ENCODE measurements around the gene PSMD7.

PSMD7 gene

DNA sequence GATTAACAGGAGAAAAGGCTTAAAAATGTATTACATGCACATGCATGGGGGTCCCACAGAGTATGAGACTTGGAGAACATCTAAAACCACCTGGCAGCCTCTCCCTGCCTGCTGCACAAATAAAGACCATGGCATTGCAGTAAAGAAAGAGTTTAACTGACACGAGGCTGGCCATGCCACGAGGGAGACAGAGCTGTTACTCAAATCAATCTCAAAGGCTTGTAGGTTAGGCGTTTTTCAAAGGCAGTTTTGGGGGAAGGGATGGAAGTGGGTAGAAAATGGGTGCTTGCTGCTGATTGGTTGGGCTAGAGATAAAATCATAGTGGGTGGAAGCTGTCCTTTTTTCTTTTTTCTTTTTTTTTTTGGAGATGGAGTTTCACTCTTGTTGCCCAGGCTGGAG is 17.3 kb upstream of the PSMD7 start:
- ChIA-PET CTCF (interaction anchor here (1.1 kb wide), 1 partner anchor 12 kb away, joined by 3 read pairs; no protein-coding TSS in a partner anchor), POLR2A (no interaction called here)
- no peak overlapping the region for H3K4me3 ChIP-seq (ENCODE audit: control insufficient read depth in 1 of 7, extremely low read depth in 1 of 7, insufficient read depth in 4 of 7, low read depth in 2 of 7, low read length in 6 of 7)
- H3K27me3 ChIP-seq (replicated peaks in 2 of 5; ENCODE audit: control insufficient read depth in 4 of 5, insufficient read depth in 5 of 5, low read length in 4 of 5): peaks cover 0 to 1% (median 0%) of the 10 kb centered on the region in 5 experiments
- no peak overlapping the region for H3K27ac ChIP-seq (ENCODE audit: insufficient read depth in 1 of 2, low read depth in 1 of 2, low read length in 2 of 2, poor library complexity in 1 of 2, severe bottlenecking in 2 of 2)
- H3K36me3 ChIP-seq (ENCODE audit: control insufficient read depth in 4 of 4, insufficient read depth in 4 of 4, low read length in 3 of 4): no peaks in the 10 kb centered on the region
- no peak for DNase-seq
- WGBS (ENCODE audit: insufficient coverage): 100% methylated on average over 2 of the region's 3 CpGs
- peaks cover 2 to 8% (median 4%) of the 10 kb centered on the region in 5 experiments for H3K9me3 ChIP-seq (ENCODE audit: control extremely low read depth in 1 of 5, control insufficient read depth in 4 of 5, insufficient read depth in 2 of 5, low read depth in 1 of 5, low read length in 4 of 5)
- peaks cover 0 to 7% (median 6%) of the 10 kb centered on the region in 4 experiments for H3K4me1 ChIP-seq (ENCODE audit: control extremely low read depth in 1 of 4, control insufficient read depth in 4 of 4, insufficient read depth in 4 of 4, low read length in 3 of 4)

DNA sequence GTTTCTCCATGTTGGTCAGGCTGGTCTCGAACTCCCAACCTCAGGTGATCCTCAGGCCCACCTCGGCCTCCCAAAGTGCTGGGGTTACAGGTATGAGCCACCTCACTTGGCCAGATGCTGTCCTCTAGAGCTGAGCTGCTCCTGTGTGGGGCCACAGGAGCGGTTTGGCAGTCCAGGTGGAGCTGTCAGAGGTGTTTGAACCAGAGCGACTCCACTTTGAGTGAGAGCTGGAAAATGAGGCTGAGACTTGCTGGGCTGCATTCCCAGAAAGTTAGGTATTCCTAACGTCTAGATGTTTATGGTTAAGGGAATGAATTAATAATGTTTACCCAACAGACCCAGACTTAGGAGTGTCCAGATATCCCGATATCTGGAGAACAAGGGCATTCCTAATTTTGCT is 16.8 kb upstream of the PSMD7 start:
- Histone ChIP-seq H3K27me3 (replicated peaks in 2 of 5; ENCODE audit: control insufficient read depth in 4 of 5, insufficient read depth in 5 of 5, low read length in 4 of 5) (peaks cover 0 to 1% (median 0%) of the 10 kb centered on the region in 5 experiments), H3K36me3 (ENCODE audit: control insufficient read depth in 4 of 4, insufficient read depth in 4 of 4, low read length in 3 of 4) (no peaks in the 10 kb centered on the region), H3K4me3 (ENCODE audit: control insufficient read depth in 1 of 7, extremely low read depth in 1 of 7, insufficient read depth in 4 of 7, low read depth in 2 of 7, low read length in 6 of 7) (no peak overlapping the region), H3K4me1 (ENCODE audit: control extremely low read depth in 1 of 4, control insufficient read depth in 4 of 4, insufficient read depth in 4 of 4, low read length in 3 of 4) (peaks cover 0 to 7% (median 6%) of the 10 kb centered on the region in 4 experiments), H3K9me3 (ENCODE audit: control extremely low read depth in 1 of 5, control insufficient read depth in 4 of 5, insufficient read depth in 2 of 5, low read depth in 1 of 5, low read length in 4 of 5) (peaks cover 3 to 10% (median 4%) of the 10 kb centered on the region in 5 experiments), H3K27ac (ENCODE audit: insufficient read depth in 1 of 2, low read depth in 1 of 2, low read length in 2 of 2, poor library complexity in 1 of 2, severe bottlenecking in 2 of 2) (no peak overlapping the region)
- ChIA-PET CTCF (no interaction called here), POLR2A (no interaction called here)
- WGBS (ENCODE audit: insufficient coverage): 92% methylated on average over 5 of the region's 6 CpGs
- DNase-seq: no peak

DNA sequence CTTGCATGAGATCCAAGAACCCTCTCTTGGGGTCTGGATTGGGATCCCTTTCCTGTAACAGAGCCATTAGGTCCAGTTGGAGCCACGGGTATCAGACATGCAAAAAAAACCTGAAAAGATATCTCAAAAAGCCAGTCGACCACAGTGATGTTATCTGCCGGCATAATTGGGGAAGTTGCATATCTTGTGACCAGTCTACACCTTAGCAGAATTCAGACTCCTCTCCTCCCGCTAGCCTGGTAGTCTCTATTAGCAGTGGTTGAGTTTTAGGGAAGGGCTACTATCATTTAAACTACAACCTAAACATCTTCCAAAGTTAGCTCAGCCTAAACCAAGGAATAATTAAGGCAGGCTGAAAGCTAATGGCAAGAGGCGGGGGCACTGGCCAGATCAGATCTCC is 16.2 kb upstream of the PSMD7 start:
- Histone ChIP-seq H3K4me3 (ENCODE audit: control insufficient read depth in 1 of 7, extremely low read depth in 1 of 7, insufficient read depth in 4 of 7, low read depth in 2 of 7, low read length in 6 of 7) (no peak overlapping the region), H3K27ac (ENCODE audit: insufficient read depth in 1 of 2, low read depth in 1 of 2, low read length in 2 of 2, poor library complexity in 1 of 2, severe bottlenecking in 2 of 2) (no peak overlapping the region), H3K4me1 (ENCODE audit: control extremely low read depth in 1 of 4, control insufficient read depth in 4 of 4, insufficient read depth in 4 of 4, low read length in 3 of 4) (peaks cover 0 to 7% (median 6%) of the 10 kb centered on the region in 4 experiments), H3K36me3 (ENCODE audit: control insufficient read depth in 4 of 4, insufficient read depth in 4 of 4, low read length in 3 of 4) (no peaks in the 10 kb centered on the region), H3K27me3 (replicated peaks in 2 of 5; ENCODE audit: control insufficient read depth in 4 of 5, insufficient read depth in 5 of 5, low read length in 4 of 5) (peaks cover 0 to 1% (median 0%) of the 10 kb centered on the region in 5 experiments), H3K9me3 (ENCODE audit: control extremely low read depth in 1 of 5, control insufficient read depth in 4 of 5, insufficient read depth in 2 of 5, low read depth in 1 of 5, low read length in 4 of 5) (peaks cover 3 to 10% (median 5%) of the 10 kb centered on the region in 5 experiments)
- WGBS (ENCODE audit: insufficient coverage): 0% methylated on average over 1 of the region's 5 CpGs
- CTCF ChIA-PET: interaction anchor here (0.9 to 1.0 kb wide), 2 partner anchors 15 to 34 kb away, joined by 3 to 4 read pairs; no protein-coding TSS in a partner anchor
- peak; percentile 31 to 79 (median 51) for DNase-seq
- POLR2A ChIA-PET: no interaction called here

DNA sequence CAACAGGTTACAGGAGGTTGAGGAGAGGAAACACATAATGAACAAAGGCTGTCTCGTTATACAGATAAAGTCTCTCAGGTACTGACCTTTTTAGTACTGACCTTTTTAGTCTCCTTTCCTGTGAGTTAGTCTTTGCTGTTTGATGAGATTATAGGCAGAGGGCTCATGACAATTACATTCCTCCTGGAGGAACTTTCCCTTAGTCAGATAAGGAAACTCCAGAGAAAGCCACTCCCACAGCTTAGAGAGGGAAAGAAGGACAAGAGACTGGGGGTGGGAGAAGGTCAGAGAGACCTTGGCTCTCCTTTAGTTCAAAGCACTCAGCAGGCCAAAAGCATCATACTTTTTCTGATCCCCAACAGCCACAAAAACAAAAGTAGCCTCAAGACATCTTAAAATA is 15.3 kb upstream of the PSMD7 start:
- no peak overlapping the region for H3K27ac ChIP-seq (ENCODE audit: insufficient read depth in 1 of 2, low read depth in 1 of 2, low read length in 2 of 2, poor library complexity in 1 of 2, severe bottlenecking in 2 of 2)
- CTCF ChIA-PET: interaction anchor here (0.9 to 1.0 kb wide), 2 partner anchors 14 to 33 kb away, joined by 3 to 4 read pairs; no protein-coding TSS in a partner anchor
- peaks cover 0 to 7% (median 6%) of the 10 kb centered on the region in 4 experiments for H3K4me1 ChIP-seq (ENCODE audit: control extremely low read depth in 1 of 4, control insufficient read depth in 4 of 4, insufficient read depth in 4 of 4, low read length in 3 of 4)
- no peak for DNase-seq
- H3K36me3 ChIP-seq (ENCODE audit: control insufficient read depth in 4 of 4, insufficient read depth in 4 of 4, low read length in 3 of 4): no peaks in the 10 kb centered on the region
- H3K9me3 ChIP-seq (ENCODE audit: control extremely low read depth in 1 of 5, control insufficient read depth in 4 of 5, insufficient read depth in 2 of 5, low read depth in 1 of 5, low read length in 4 of 5): peaks cover 3 to 10% (median 5%) of the 10 kb centered on the region in 5 experiments
- POLR2A ChIA-PET: no interaction called here
- 100% methylated on average over 1 of the region's 1 CpG for WGBS (ENCODE audit: insufficient coverage)
- peaks cover 0 to 1% (median 0%) of the 10 kb centered on the region in 5 experiments for H3K27me3 ChIP-seq (replicated peaks in 2 of 5; ENCODE audit: control insufficient read depth in 4 of 5, insufficient read depth in 5 of 5, low read length in 4 of 5)
- no peak overlapping the region for H3K4me3 ChIP-seq (ENCODE audit: control insufficient read depth in 1 of 7, extremely low read depth in 1 of 7, insufficient read depth in 4 of 7, low read depth in 2 of 7, low read length in 6 of 7)

DNA sequence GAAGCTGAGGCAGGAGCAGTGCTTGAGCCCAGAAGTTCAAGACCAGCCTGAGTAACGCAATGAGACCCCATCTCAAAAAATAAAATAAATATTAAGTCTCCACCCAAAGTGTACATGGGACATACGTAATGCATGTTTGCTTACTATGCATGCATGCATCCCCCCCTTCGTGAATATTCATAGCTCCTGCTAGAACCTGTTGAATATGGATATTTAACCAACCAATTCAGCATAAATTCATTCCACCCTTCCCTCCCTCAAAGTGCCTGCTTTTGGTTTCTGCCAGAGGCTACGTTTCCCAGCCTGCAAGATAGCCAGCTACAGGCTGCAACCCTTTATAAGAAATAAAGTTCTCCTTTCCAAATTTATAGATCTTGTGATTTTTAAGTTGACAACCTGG is 12.9 kb upstream of the PSMD7 start:
- POLR2A ChIA-PET: no interaction called here
- Histone ChIP-seq H3K36me3 (ENCODE audit: control insufficient read depth in 4 of 4, insufficient read depth in 4 of 4, low read length in 3 of 4) (no peaks in the 10 kb centered on the region), H3K4me3 (ENCODE audit: control insufficient read depth in 1 of 7, extremely low read depth in 1 of 7, insufficient read depth in 4 of 7, low read depth in 2 of 7, low read length in 6 of 7) (no peak overlapping the region), H3K4me1 (ENCODE audit: control extremely low read depth in 1 of 4, control insufficient read depth in 4 of 4, insufficient read depth in 4 of 4, low read length in 3 of 4) (peaks cover 0 to 7% (median 6%) of the 10 kb centered on the region in 4 experiments), H3K9me3 (ENCODE audit: control extremely low read depth in 1 of 5, control insufficient read depth in 4 of 5, insufficient read depth in 2 of 5, low read depth in 1 of 5, low read length in 4 of 5) (peaks cover 3 to 10% (median 5%) of the 10 kb centered on the region in 5 experiments), H3K27me3 (replicated peaks in 2 of 5; ENCODE audit: control insufficient read depth in 4 of 5, insufficient read depth in 5 of 5, low read length in 4 of 5) (no peaks in the 10 kb centered on the region), H3K27ac (ENCODE audit: insufficient read depth in 1 of 2, low read depth in 1 of 2, low read length in 2 of 2, poor library complexity in 1 of 2, severe bottlenecking in 2 of 2) (no peak overlapping the region)
- DNase-seq: no peak
- 100% methylated on average over 3 of the region's 4 CpGs for WGBS (ENCODE audit: insufficient coverage)
- CTCF ChIA-PET: interaction anchor here (1.2 to 1.7 kb wide), 2 partner anchors 8 to 9 kb away, joined by 4 to 5 read pairs; no protein-coding TSS in a partner anchor

DNA sequence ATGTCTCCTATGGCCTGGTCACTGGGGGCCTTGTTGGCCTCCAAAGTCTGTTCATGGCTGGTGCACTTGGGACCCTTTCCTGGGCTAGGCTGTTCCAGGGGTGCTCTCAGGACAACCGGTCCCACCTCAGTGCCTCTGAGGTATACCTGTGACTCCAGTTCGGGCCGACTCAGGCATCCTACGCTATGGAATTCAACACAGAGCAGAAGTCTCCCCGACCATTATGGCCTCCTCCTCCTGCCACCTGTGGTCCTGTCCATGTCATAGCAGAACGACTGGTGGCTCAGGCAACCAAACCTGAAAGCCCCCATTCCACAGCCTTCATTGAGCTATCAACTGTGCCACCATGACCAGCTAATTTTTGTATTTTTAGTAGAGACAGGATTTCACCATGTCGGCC is 8.5 kb upstream of the PSMD7 start:
- Histone ChIP-seq H3K9me3 (ENCODE audit: control extremely low read depth in 1 of 5, control insufficient read depth in 4 of 5, insufficient read depth in 2 of 5, low read depth in 1 of 5, low read length in 4 of 5) (peaks cover 0 to 20% (median 7%) of the 10 kb centered on the region in 5 experiments), H3K4me1 (ENCODE audit: control extremely low read depth in 1 of 4, control insufficient read depth in 4 of 4, insufficient read depth in 4 of 4, low read length in 3 of 4) (no peaks in the 10 kb centered on the region), H3K4me3 (ENCODE audit: control insufficient read depth in 1 of 7, extremely low read depth in 1 of 7, insufficient read depth in 4 of 7, low read depth in 2 of 7, low read length in 6 of 7) (no peak overlapping the region), H3K27ac (ENCODE audit: insufficient read depth in 1 of 2, low read depth in 1 of 2, low read length in 2 of 2, poor library complexity in 1 of 2, severe bottlenecking in 2 of 2) (no peak overlapping the region), H3K36me3 (ENCODE audit: control insufficient read depth in 4 of 4, insufficient read depth in 4 of 4, low read length in 3 of 4) (no peaks in the 10 kb centered on the region), H3K27me3 (replicated peaks in 2 of 5; ENCODE audit: control insufficient read depth in 4 of 5, insufficient read depth in 5 of 5, low read length in 4 of 5) (no peaks in the 10 kb centered on the region)
- ChIA-PET POLR2A (no interaction called here), CTCF (interaction anchor here (1.5 kb wide), 1 partner anchor 11 kb away, joined by 4 read pairs; no protein-coding TSS in a partner anchor)
- DNase-seq: no peak
- WGBS (ENCODE audit: insufficient coverage): 96% methylated on average over 7 of the region's 7 CpGs

DNA sequence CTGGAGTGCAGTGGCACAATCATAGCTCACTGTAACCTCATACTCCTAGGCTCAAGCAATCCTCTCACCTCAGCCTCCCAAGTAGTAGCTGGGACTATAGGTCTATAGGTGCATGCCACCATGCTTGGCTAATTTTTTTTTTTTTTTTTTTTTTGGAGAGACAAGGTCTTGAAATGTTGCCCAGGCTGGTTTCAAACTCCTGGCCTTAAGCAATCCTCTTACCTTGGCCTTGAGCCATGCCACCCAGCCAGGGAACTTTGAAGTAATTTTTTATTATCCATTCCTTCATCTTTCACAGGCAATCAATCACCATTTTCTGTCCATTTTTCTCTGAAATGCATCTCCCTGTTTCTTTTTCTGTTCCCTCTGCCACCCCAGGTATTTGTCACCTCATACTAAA is 6.3 kb upstream of the PSMD7 start:
- H3K4me1 ChIP-seq (ENCODE audit: control extremely low read depth in 1 of 4, control insufficient read depth in 4 of 4, insufficient read depth in 4 of 4, low read length in 3 of 4): peaks cover 3 to 4% (median 4%) of the 10 kb centered on the region in 4 experiments
- no peak for DNase-seq
- H3K9me3 ChIP-seq (ENCODE audit: control extremely low read depth in 1 of 5, control insufficient read depth in 4 of 5, insufficient read depth in 2 of 5, low read depth in 1 of 5, low read length in 4 of 5): peaks cover 0 to 11% (median 3%) of the 10 kb centered on the region in 5 experiments
- no peaks in the 10 kb centered on the region for H3K36me3 ChIP-seq (ENCODE audit: control insufficient read depth in 4 of 4, insufficient read depth in 4 of 4, low read length in 3 of 4)
- no peaks in the 10 kb centered on the region for H3K27me3 ChIP-seq (replicated peaks in 2 of 5; ENCODE audit: control insufficient read depth in 4 of 5, insufficient read depth in 5 of 5, low read length in 4 of 5)
- CTCF ChIA-PET: interaction anchor here (1.2 to 6.1 kb wide), 2 partner anchors 10 to 15 kb away, joined by 3 to 23 read pairs; no protein-coding TSS in a partner anchor
- POLR2A ChIA-PET: no interaction called here
- no peak overlapping the region for H3K4me3 ChIP-seq (ENCODE audit: control insufficient read depth in 1 of 7, extremely low read depth in 1 of 7, insufficient read depth in 4 of 7, low read depth in 2 of 7, low read length in 6 of 7)
- no peak overlapping the region for H3K27ac ChIP-seq (ENCODE audit: insufficient read depth in 1 of 2, low read depth in 1 of 2, low read length in 2 of 2, poor library complexity in 1 of 2, severe bottlenecking in 2 of 2)
